HepG2 (cell line): ENCODE results near the gene GATA3. TPM values are rescaled to one million over a fixed set of nuclear protein-coding genes. Genes with fewer than 3 reads are reported as not detected.

Experiments
- ATAC-seq: fragments of 200-7000 bp; cut with Tn5 transposase; 3 replicates; pipeline ENCODE4 v1.9.1; 2020; ENCODE audit warnings: mild to moderate bottlenecking, moderate library complexity
- BruUV-seq: library from RNA; stranded (reverse); fragments of 400-500 nt; replicated peaks from 2 replicates; lab custom pipeline; 2021; lab: Mats Ljungman, UMichigan
- CTCF ChIA-PET: fragments of 300-600 bp; formaldehyde crosslinking; extraction: SDS; loops from one replicate; lab custom pipeline; 2021; ENCODE audit warnings: low total read pairs, inconsistent platforms, low intra/inter-chr PET ratio; lab: Yijun Ruan, JAX
- POLR2A ChIA-PET: fragments of 350-600 bp; sonication (Branson Sonifier 250); formaldehyde crosslinking; loops from one replicate; lab custom pipeline; 2020; ENCODE audit warnings: antibody characterized with exemption, inconsistent platforms; lab: Yijun Ruan, JAX
- DNase-seq: peaks from one replicate; pipeline ENCODE4 v3.0.0-alpha.2; 2015; ENCODE audit warnings: low spot score
- FAIRE-seq: peaks from 3 replicates; lab custom pipeline; 2011; peaks lifted over from hg19 to GRCh38; lab: Jason Lieb, UNC
- H2AFZ ChIP-seq: one replicate; pipeline ENCODE4 v1.6.1; 2011; ENCODE audit warnings: low read length, inconsistent platforms
- H3K27ac ChIP-seq: fragments of 300-600 bp; 3 replicates; pipeline ENCODE4 v1.8.0; 2011; ENCODE audit warnings: mixed run types, mild to moderate bottlenecking, mixed read lengths, low read length, inconsistent platforms; ENCODE audit not compliant: insufficient read depth; ENCODE audit errors: extremely low read length
- H3K27me3 ChIP-seq, 2 experiments: fragments of 200-600 bp in 1 of 2; 2 replicates in 1 of 2; 3 replicates in 1 of 2; pipeline versions ENCODE4 v1.6.0 to v1.8.0; 2011; ENCODE audit warnings: low read length in 2 of 2, mild to moderate bottlenecking in 2 of 2, moderate library complexity in 2 of 2, inconsistent platforms in 1 of 2; ENCODE audit not compliant: insufficient read depth in 2 of 2, control insufficient read depth in 1 of 2
- H3K36me3 ChIP-seq, 2 experiments: fragments of 200-600 bp in 1 of 2; replicated peaks in 1 of 2; 2 replicates in 1 of 2; 3 replicates in 1 of 2; pipeline versions ENCODE4 v1.5.1 to v1.8.0; 2011; ENCODE audit warnings: low read length in 2 of 2, inconsistent platforms in 1 of 2; ENCODE audit not compliant: insufficient read depth in 2 of 2, control insufficient read depth in 1 of 2
- H3K4me1 ChIP-seq: 2 replicates; pipeline ENCODE4 v1.5.1; 2012; ENCODE audit warnings: low read length, inconsistent platforms; ENCODE audit not compliant: insufficient read depth
- H3K4me2 ChIP-seq: 2 replicates; pipeline ENCODE4 v1.6.0; 2011; ENCODE audit warnings: low read depth, low read length, inconsistent platforms
- H3K4me3 ChIP-seq, 3 experiments: fragments of 200-600 bp in 1 of 3; sonication (generic), shearing (Covaris generic) in 1 of 3; replicated peaks in 1 of 3; 2 replicates each; pipeline ENCODE4 v1.5.1; 2011 to 2016; ENCODE audit warnings: low read length in 3 of 3, inconsistent platforms in 2 of 3, low read depth in 2 of 3, mild to moderate bottlenecking in 2 of 3, control low read depth in 1 of 3, mixed read lengths in 1 of 3; ENCODE audit not compliant: insufficient read depth in 1 of 3
- H3K79me2 ChIP-seq: one replicate; pipeline ENCODE4 v1.6.1; 2011; ENCODE audit warnings: low read length, inconsistent platforms; ENCODE audit not compliant: insufficient read depth
- H3K9ac ChIP-seq: 2 replicates; pipeline ENCODE4 v1.6.0; 2011; ENCODE audit warnings: mild to moderate bottlenecking, low read depth, low read length, inconsistent platforms; ENCODE audit not compliant: insufficient read depth
- H3K9me3 ChIP-seq: 2 replicates; pipeline ENCODE4 v1.5.1; 2012; ENCODE audit warnings: mild to moderate bottlenecking, low read length
- H4K20me1 ChIP-seq: 2 replicates; pipeline ENCODE4 v1.6.0; 2011; ENCODE audit warnings: inconsistent platforms, mild to moderate bottlenecking, low read length, moderate library complexity; ENCODE audit not compliant: insufficient read depth
- NFIB ChIP-seq: sonication (generic); formaldehyde crosslinking; IDR thresholded peaks from 2 replicates; pipeline ENCODE4 v1.9.0; 2021; ENCODE audit warnings: missing genetic modification reagents, mild to moderate bottlenecking, borderline replicate concordance
- PITX1 ChIP-seq: sonication (generic); formaldehyde crosslinking; IDR thresholded peaks from 2 replicates; pipeline ENCODE4 v1.5.1; 2020; ENCODE audit warnings: mild to moderate bottlenecking, missing genetic modification reagents
- POLR2G ChIP-seq: fragments of 200-400 bp; formaldehyde crosslinking; IDR thresholded peaks from 2 replicates; pipeline ENCODE4 v1.6.1; 2018; ENCODE audit warnings: mild to moderate bottlenecking, low read depth, low read length, moderate library complexity
- RNF2 ChIP-seq: fragments of 450-650 bp; conservative IDR thresholded peaks from 2 replicates; pipeline ENCODE4 v1.6.1; 2016; ENCODE audit warnings: low read depth
- SAFB2 ChIP-seq: sonication (generic); formaldehyde crosslinking; IDR thresholded peaks from 2 replicates; pipeline ENCODE4 v1.5.1; 2020; ENCODE audit warnings: missing genetic modification reagents, low read depth, mild to moderate bottlenecking, borderline replicate concordance
- SP1 ChIP-seq, 2 experiments: fragments of 450-650 bp in 1 of 2; sonication (generic) in 1 of 2; formaldehyde crosslinking in 1 of 2; IDR thresholded peaks; 2 replicates each; pipeline versions ENCODE4 v1.4.0 to v1.6.1; 2016 to 2020; ENCODE audit warnings: missing genetic modification reagents in 1 of 2
- ZNF234 ChIP-seq: sonication (generic); formaldehyde crosslinking; conservative IDR thresholded peaks from 2 replicates; pipeline ENCODE4 v1.5.1; 2020; ENCODE audit warnings: mild to moderate bottlenecking, missing genetic modification reagents
- ZNF441 ChIP-seq: sonication (generic); formaldehyde crosslinking; IDR thresholded peaks from 2 replicates; pipeline ENCODE4 v1.7.0; 2021; ENCODE audit warnings: missing genetic modification reagents, borderline replicate concordance
- ZNF484 ChIP-seq: sonication (generic); formaldehyde crosslinking; IDR thresholded peaks from 2 replicates; pipeline ENCODE4 v1.5.1; 2020; ENCODE audit warnings: mild to moderate bottlenecking, low read depth, missing genetic modification reagents, borderline replicate concordance
- ZNF557 ChIP-seq: sonication (generic); formaldehyde crosslinking; IDR thresholded peaks from 2 replicates; pipeline ENCODE4 v1.4.0; 2020; ENCODE audit warnings: missing genetic modification reagents
- ZNF747 ChIP-seq: sonication (generic); formaldehyde crosslinking; IDR thresholded peaks from 2 replicates; pipeline ENCODE4 v1.8.1; 2023; ENCODE audit warnings: missing genetic modification reagents, mild to moderate bottlenecking, borderline replicate concordance
- ZNF766 ChIP-seq: sonication (generic); formaldehyde crosslinking; IDR thresholded peaks from 2 replicates; pipeline ENCODE4 v1.5.0; 2020; ENCODE audit warnings: missing genetic modification reagents, borderline replicate concordance
- ZNF790 ChIP-seq: sonication (generic); formaldehyde crosslinking; IDR thresholded peaks from 2 replicates; pipeline ENCODE4 v1.8.0; 2022; ENCODE audit warnings: missing genetic modification reagents, mild to moderate bottlenecking, borderline replicate concordance
- ZNF891 ChIP-seq: sonication (generic); formaldehyde crosslinking; IDR thresholded peaks from 2 replicates; pipeline ENCODE4 v1.5.0; 2020; ENCODE audit warnings: mild to moderate bottlenecking, missing genetic modification reagents
- WGBS: methylation state at CpG from one replicate; pipeline ENCODE4 v1.1.6; 2017; ENCODE audit warnings: low lambda C conversion rate; 5-methylcytosine and 5-hydroxymethylcytosine counted together
- in situ Hi-C: cut with HindIII; loops from 2 replicates; pipeline ENCODE4 v1.10.0; 2017; ENCODE audit warnings: low pct_unique_long_range_greater_than_20kb; ENCODE audit not compliant: extremely low pct_ligation_motif_present
- intact Hi-C: fragments of 100-400 bp; cut with micrococcal nuclease; formaldehyde crosslinking; loops from one replicate; pipeline ENCODE4 v1.10.0; 2022; ENCODE audit not compliant: unreplicated experiment
- polyA plus RNA-seq, 8 experiments: library from polyadenylated mRNA; depleted of rRNA in 3 of 8; stranded (reverse) in 7 of 8; unstranded in 1 of 8; fragments of >200 nt; fragmentation: Illumina TruSeq in 4 of 8; extraction: Trizol in 4 of 8; gene quantifications; 2 replicates each; pipeline versions ENCODE4 v1.2.1 to v1.2.3, GENCODE V29; 2011 to 2016; ENCODE audit warnings: low read depth in 4 of 8, missing spikeins in 1 of 8, mixed read lengths in 1 of 8; ENCODE audit not compliant: insufficient read depth in 1 of 8
- total RNA-seq, 5 experiments: library from RNA; depleted of rRNA; stranded (reverse); fragments of >200 nt; fragmentation: Illumina TruSeq; extraction: Trizol; gene quantifications; 2 replicates each; pipeline ENCODE4 v1.2.3, GENCODE V29; 2016; ENCODE audit warnings: low read depth in 1 of 5
- TF ChIP-seq, protein P1 (sequence below): sonication (generic); formaldehyde crosslinking; conservative IDR thresholded peaks from 2 replicates; pipeline ENCODE4 v1.4.0; 2020; ENCODE audit warnings: missing genetic modification reagents
- TF ChIP-seq, protein P2 (sequence below): sonication (generic); formaldehyde crosslinking; IDR thresholded peaks from 2 replicates; pipeline ENCODE4 v1.4.0; 2020; ENCODE audit warnings: missing genetic modification reagents

The GATA3 gene
- total and polyA plus RNA-seq, 2 of the 13 experiments (the other 11 are each of a cell fraction or from before 2014, with no cell fraction given) = not detected

DNA sequence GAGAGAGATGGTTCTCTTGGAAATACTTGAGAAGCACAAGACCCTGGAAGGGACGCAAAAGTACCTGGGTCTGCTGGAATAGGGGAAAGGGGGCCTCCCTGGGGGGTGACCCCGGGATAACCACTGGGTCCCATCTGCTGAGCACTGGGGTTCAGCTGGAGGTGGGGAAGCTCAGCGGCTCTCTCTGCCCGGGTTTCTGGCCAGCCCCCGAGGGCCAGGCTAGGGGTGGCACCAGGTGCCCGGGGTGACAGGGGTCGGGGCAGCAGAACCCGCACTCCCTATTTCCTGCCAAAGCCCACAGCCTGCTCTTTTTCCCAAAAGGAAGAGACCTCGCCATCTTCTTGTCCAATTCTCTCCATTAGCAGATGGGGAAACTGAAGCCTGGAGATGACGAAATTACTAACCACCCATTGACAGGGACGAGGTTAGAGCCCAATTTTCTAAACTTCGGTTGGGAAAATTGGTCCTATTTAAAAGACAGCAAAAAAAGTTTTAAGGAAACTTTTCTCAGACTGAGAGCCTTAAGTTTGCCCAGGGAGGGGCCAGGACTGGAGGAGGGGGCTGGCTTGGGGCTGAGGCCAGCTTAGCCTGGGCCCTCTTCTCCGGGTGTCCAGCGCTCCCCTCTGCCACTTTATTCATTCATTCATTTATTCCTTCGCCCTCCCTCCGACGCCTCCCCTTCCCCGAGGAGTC is 17.8 kb upstream of the GATA3 start:
- POLR2A ChIA-PET = no interaction called here
- BruUV-seq = no TSS peak
- CTCF ChIA-PET = no interaction called here
- in situ Hi-C loops = no loop called here
- DNase-seq = no peak
- no peak overlapping the region for H3K9ac ChIP-seq
- no peaks in the 10 kb centered on the region for H3K36me3 ChIP-seq
- H4K20me1 ChIP-seq = no peaks in the 10 kb centered on the region
- no peak for ATAC-seq
- 41% methylated on average over 16 of the region's 18 CpGs for WGBS
- H2AFZ ChIP-seq = no peak overlapping the region
- no peaks in the 10 kb centered on the region for H3K9me3 ChIP-seq
- FAIRE-seq = no peak
- no peak overlapping the region for H3K4me3 ChIP-seq
- H3K27ac ChIP-seq = no peak overlapping the region
- H3K4me1 ChIP-seq = no peaks in the 10 kb centered on the region; the same call in 1 of the 2 replicates
- no peaks in the 10 kb centered on the region for H3K79me2 ChIP-seq
- H3K27me3 ChIP-seq = peaks cover 18 to 77% of the 10 kb centered on the region in 2 experiments
- H3K4me2 ChIP-seq = no peak overlapping the region
- intact Hi-C loops = no loop called here
- no peak for TF ChIP-seq ZNF891 (CRISPR knock-in tag)
- no peak for TF ChIP-seq ZNF790 (CRISPR knock-in tag)
- TF ChIP-seq, protein P1, sequence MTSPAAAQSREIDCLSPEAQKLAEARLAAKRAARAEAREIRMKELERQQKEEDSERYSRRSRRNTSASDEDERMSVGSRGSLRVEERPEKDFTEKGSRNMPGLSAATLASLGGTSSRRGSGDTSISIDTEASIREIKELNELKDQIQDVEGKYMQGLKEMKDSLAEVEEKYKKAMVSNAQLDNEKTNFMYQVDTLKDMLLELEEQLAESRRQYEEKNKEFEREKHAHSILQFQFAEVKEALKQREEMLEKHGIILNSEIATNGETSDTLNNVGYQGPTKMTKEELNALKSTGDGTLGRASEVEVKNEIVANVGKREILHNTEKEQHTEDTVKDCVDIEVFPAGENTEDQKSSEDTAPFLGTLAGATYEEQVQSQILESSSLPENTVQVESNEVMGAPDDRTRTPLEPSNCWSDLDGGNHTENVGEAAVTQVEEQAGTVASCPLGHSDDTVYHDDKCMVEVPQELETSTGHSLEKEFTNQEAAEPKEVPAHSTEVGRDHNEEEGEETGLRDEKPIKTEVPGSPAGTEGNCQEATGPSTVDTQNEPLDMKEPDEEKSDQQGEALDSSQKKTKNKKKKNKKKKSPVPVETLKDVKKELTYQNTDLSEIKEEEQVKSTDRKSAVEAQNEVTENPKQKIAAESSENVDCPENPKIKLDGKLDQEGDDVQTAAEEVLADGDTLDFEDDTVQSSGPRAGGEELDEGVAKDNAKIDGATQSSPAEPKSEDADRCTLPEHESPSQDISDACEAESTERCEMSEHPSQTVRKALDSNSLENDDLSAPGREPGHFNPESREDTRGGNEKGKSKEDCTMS (CRISPR knock-in tag) = no peak
- TF ChIP-seq ZNF766 (CRISPR knock-in tag) = no peak
- no peak for TF ChIP-seq PITX1 (CRISPR knock-in tag)
- TF ChIP-seq SP1 (IDR thresholded peaks at IDR 0.05) = no peak
- no peak for TF ChIP-seq SP1 (CRISPR knock-in tag; IDR thresholded peaks at IDR 0.05)
- no peak for TF ChIP-seq ZNF747
- no peak for TF ChIP-seq ZNF441 (CRISPR knock-in tag)
- TF ChIP-seq NFIB (CRISPR knock-in tag) = no peak
- TF ChIP-seq ZNF484 (CRISPR knock-in tag) = no peak
- TF ChIP-seq RNF2 = no peak
- TF ChIP-seq, protein P2, sequence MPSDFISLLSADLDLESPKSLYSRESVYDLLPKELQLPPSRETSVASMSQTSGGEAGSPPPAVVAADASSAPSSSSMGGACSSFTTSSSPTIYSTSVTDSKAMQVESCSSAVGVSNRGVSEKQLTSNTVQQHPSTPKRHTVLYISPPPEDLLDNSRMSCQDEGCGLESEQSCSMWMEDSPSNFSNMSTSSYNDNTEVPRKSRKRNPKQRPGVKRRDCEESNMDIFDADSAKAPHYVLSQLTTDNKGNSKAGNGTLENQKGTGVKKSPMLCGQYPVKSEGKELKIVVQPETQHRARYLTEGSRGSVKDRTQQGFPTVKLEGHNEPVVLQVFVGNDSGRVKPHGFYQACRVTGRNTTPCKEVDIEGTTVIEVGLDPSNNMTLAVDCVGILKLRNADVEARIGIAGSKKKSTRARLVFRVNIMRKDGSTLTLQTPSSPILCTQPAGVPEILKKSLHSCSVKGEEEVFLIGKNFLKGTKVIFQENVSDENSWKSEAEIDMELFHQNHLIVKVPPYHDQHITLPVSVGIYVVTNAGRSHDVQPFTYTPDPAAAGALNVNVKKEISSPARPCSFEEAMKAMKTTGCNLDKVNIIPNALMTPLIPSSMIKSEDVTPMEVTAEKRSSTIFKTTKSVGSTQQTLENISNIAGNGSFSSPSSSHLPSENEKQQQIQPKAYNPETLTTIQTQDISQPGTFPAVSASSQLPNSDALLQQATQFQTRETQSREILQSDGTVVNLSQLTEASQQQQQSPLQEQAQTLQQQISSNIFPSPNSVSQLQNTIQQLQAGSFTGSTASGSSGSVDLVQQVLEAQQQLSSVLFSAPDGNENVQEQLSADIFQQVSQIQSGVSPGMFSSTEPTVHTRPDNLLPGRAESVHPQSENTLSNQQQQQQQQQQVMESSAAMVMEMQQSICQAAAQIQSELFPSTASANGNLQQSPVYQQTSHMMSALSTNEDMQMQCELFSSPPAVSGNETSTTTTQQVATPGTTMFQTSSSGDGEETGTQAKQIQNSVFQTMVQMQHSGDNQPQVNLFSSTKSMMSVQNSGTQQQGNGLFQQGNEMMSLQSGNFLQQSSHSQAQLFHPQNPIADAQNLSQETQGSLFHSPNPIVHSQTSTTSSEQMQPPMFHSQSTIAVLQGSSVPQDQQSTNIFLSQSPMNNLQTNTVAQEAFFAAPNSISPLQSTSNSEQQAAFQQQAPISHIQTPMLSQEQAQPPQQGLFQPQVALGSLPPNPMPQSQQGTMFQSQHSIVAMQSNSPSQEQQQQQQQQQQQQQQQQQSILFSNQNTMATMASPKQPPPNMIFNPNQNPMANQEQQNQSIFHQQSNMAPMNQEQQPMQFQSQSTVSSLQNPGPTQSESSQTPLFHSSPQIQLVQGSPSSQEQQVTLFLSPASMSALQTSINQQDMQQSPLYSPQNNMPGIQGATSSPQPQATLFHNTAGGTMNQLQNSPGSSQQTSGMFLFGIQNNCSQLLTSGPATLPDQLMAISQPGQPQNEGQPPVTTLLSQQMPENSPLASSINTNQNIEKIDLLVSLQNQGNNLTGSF (CRISPR knock-in tag) = no peak
- TF ChIP-seq ZNF557 (CRISPR knock-in tag) = no peak
- TF ChIP-seq ZNF234 (CRISPR knock-in tag) = no peak
- TF ChIP-seq POLR2G = no peak
- TF ChIP-seq SAFB2 (CRISPR knock-in tag) = no peak
